T1000 (cell line): ENCODE results near the gene SH3GL3.

Source experiments
- DNase-seq: peaks from one replicate; lab custom pipeline; 2025; ENCODE audit warnings: mixed read lengths; lab: John Stamatoyannopoulos, UW

SH3GL3 gene

GRCh38 chr15:83504365-83504764 lies 57.2 kb downstream of the SH3GL3 start:
- DNase-seq: no peak

GRCh38 chr15:83510001-83510400 lies 62.9 kb downstream of the SH3GL3 start:
- no peak for DNase-seq

DNA sequence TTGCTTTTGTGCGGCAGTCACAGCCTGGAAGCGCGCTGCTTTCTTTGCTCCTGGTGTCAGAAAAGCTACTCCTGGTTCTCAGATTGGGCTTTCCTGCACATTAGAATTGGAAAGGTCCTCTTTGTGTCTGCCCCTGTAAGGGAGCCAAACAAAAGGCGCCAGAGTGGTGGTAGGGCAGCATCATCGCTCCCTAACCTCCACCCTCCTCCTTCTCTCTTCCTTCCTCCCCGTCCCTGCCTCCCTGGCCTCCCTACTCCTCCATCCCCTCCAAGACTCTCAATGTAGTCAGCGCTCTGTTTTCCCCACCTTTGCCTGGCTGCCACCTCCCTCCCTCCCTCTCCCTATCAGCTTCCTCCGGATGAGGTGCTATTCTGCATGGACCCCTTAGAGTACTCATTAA lies 65.3 kb downstream of the SH3GL3 start:
- no peak for DNase-seq

- no peak for DNase-seq
Measured at GRCh38 chr15:83514584-83514983, 67.4 kb downstream of the SH3GL3 start.

DNA sequence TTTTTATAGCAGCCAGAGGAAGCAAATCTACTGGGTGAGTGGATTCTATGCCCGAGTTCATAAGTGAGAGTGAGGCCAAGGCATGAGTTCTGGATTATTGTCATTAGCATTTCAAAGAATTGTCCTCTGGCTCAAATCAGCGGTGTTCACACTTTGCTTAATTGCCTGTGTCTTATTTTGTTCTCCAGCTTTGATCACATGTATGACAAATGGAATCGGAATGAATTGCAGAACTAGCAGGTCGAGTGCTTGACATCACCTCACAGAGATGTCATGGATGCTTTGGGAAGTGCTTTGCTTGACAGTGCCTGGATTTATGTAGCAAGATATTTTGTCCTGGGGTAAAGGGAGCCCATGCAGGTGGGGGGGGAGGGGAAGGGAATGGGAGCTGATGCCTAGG lies 68.0 kb downstream of the SH3GL3 start:
- DNase-seq: no peak

DNA sequence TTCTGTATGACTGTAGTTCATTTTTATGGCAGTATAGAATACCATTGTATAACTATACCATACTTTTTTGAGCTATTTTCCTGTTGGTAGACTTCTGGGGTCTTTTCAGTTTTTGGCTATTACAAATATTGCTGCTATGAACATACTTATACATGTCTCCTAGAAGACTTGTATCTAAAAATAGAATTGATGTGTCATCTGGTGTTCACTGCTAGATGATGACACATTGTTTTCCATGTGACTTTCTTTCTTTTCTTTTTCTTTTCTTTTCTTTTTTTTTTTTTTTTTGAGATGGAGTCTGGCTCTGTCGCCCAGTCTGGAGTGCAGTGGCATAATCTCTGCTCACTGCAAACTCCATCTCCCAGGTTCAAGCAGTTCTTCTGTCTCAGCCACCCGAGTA lies 69.8 kb downstream of the SH3GL3 start:
- no peak for DNase-seq

- DNase-seq: no peak
Measured at GRCh38 chr15:83526319-83526718, 79.2 kb downstream of the SH3GL3 start.

DNA sequence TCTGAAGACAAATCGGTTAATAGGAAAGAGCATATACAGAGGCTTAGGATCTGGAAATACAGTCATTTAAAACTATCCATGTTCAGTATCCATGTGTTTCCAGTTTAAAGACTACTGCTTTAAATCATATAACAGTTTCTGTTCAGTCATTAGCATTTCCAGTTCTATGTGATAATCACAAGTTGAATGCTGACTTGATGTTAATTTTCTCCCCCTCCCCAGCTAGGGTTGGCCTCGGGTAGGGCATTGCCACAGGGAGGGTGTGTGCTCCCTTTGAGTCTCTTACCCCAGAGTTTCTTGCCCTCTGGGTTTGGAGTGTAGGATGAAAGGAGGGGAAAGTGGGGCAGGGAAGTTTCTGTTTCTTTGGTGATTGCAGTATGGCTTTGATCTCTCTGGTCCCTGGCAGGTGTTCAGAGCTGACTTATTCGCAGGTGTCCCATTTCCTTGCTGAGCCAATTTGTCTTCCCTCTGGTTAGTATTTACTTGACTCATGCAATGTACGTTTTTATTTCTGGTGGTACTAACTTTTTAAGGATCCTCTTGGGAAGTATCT lies 86.3 kb downstream of the SH3GL3 start:
- DNase-seq: no peak

GRCh38 chr15:83537606-83538005 lies 90.5 kb downstream of the SH3GL3 start:
- DNase-seq: no peak

DNA sequence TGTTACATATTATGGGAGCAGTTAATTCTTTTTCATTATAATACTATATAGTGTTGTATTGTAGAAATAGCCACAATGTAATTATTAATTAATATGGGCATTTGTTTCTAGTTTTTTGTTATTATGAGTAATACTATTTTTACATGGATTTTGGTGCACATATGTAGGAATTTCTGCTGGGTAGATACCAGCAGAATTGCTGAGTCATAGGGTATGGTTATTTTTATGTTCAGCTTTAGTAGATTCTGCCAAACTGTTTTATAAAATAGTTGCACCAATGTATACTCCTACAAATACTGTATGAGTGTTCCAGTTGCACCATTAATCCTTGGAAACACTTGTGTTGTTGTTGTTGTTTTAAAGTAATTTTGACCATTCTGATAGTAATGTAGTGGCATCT lies 91.5 kb downstream of the SH3GL3 start:
- DNase-seq: no peak

DNA sequence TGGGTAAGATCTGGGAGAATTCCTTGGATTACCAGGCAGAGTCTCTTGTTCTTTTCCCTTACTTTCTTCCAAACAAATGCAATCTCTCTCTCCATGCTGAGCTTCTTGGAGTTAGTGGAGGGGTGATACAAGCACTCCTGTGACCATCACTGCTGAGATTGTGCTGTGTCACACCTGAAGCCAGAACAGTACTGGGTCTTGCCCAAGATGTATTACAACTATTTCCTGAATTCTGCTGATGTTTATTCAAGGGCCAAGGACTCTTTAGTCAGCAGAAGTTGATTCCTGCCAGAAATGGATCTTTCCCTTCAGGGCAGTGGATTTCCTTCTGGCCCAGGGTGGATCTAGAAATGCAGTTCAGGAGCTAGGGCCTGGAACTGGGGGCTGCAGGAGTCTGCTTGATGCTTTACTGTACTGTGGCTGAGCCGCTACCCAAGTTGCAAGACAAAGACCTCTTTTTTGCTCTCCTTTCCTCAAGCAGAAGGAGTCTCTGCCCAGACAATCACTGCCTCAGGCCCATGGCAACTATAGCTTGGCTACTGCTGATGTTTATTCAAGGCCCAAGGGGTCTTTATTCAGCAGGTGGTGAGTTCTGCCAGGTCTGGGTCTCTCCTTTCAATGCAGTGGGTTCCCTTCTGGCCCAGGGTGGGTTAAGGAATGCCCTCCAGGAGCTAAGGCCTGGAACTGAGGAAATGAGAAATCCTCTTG lies 98.8 kb downstream of the SH3GL3 start:
- DNase-seq: no peak

DNA sequence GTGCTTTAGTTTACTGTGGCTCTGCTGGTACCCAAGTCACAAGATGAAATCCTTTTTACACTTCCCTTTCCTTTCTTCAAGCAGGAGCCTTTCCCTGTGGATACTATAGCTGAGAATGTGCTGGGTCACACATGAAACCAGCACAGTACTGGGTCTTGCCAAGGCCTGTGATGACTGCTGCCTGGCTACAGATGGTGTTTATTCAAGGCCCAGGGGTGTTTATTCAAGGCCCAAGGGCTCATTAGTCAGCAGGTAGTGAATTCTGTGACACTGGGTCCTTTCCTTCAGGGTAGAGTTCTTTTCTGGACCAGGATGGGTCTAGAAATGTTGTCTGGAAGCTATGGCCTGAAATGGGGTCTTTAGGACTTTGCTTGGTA lies 99.4 kb downstream of the SH3GL3 start:
- DNase-seq: no peak

- no peak for DNase-seq
Measured at GRCh38 chr15:83547168-83547567, 100.0 kb downstream of the SH3GL3 start.

DNA sequence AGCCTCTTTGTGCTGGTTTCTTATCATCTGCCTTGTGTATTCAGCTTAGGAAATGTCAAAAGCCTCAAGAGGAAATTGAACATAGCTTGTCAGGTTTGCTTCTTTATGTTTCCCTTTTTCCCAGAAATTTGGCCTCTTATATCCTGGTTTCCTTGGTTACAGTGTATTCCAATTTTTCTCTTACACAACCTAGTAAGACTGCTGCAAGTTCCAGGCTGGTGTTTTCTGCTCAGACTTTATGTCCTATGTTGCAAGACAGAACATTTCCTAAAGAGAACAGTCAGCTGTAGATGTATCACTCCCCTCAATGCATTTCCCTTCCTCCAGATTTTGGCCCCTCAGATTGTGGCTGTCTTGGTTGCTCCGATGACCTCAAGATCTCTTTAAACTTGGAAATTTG lies 102.5 kb downstream of the SH3GL3 start:
- no peak for DNase-seq

DNA sequence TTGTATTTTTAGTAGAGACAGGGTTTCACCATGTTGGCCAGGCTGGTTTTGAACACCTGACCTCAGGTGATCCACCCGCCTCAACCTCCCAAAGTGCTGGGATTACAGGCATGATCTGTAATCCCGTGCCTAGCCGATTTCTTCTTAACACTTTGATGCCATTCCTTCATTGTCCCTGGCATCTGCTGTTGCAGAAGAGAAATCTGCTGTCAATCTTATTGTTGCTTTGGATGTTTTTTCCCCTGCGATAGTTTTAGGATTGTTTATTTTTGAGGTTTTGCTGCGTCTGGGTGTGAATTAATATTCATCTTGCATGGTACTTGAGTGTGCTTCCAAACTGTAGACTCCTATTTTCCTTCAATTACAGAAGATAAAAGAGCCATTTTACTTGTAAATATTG lies 107.4 kb downstream of the SH3GL3 start:
- no peak for DNase-seq

GRCh38 chr15:83555383-83555782 lies 108.2 kb downstream of the SH3GL3 start:
- DNase-seq: no peak

DNA sequence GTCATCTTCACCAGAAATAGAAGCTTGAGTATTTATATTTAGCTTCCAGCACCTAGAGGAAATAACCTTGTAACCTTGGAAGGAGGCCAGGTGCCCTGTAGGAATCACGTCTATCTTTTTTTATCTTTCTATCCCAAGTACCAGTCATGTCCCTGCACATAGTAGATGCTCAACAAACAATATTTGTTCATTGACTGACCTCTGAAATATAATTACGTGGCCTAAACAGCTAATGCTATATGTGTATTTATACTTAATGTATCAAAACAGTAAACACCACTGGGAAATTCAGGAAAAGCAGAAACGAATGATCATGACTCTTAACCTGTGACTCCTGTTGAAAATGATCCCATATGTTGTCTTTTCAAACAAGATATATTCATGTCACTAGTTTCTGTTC lies 108.9 kb downstream of the SH3GL3 start:
- DNase-seq: no peak

DNA sequence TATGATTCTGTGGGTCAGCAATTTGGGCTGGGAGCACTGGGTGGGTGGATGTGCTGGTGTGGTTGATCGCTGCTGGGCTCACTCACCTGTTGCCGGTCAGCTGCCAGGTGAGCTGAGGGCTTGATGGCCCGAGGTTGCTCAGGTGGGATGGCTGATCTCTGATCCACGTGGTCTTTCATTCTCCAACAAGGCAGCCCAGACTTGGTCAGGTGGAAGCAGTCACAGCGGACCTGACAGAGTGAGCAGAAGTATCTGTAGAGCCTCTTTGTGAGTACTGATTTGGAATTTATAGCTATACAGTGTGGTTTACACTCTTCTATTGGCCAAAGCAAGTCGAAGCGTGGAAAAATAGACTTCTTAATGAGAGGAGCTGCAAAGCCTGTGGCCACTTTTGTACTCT lies 109.6 kb downstream of the SH3GL3 start:
- no peak for DNase-seq

- no peak for DNase-seq
Measured at GRCh38 chr15:83558146-83558545, 111.0 kb downstream of the SH3GL3 start.

GRCh38 chr15:83559310-83559966 lies 112.3 kb downstream of the SH3GL3 start:
- DNase-seq: peak; percentile 20

DNA sequence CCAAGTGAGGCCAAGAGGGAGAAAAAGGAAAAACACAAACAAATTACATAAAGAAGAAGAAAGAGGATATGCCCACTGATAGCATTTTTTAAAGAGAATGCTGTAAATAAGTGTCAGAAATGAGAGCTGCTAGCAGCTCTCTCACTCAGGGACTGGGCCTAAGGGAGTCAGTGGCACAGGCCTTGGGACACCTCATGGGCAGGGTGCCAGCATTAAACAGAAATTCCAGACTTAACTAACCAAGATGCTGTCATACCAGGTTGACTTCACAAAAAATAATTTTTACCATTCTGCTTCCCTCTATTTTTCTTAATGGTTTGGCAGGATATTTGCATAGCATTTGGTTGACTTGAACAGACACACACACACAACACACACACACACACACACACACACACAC lies 114.5 kb downstream of the SH3GL3 start:
- no peak for DNase-seq

GRCh38 chr15:83565138-83565537 lies 118.0 kb downstream of the SH3GL3 start:
- no peak for DNase-seq

- DNase-seq: no peak
Measured at GRCh38 chr15:83565553-83566159, 118.5 kb downstream of the SH3GL3 start.
